Left lung (tissue), 10 donors: ENCODE results near the gene TAP2. TPM values are rescaled to one million over a fixed set of nuclear protein-coding genes. Genes with fewer than 3 reads are reported as not detected.

ENCODE experiments used
- ATAC-seq: fragments of 200-7000 bp; cut with Tn5 transposase; one replicate; pipeline ENCODE4 v1.9.1; 2020; ENCODE audit warnings: moderate library complexity
- DNase-seq, 4 donors: peaks; one replicate each; pipeline ENCODE4 v3.0.0-alpha.2; 2013 to 2020
- H3K27ac ChIP-seq, 2 donors: fragments of 200-600 bp; sonication (generic) in 1 of 2; one replicate each; pipeline versions ENCODE4 v1.5.0 to v1.8.0; 2020 to 2021
- H3K27me3 ChIP-seq, 2 donors: fragments of 200-600 bp; sonication (generic) in 1 of 2; one replicate each; pipeline versions ENCODE4 v1.5.0 to v1.8.0; 2020 to 2021
- H3K36me3 ChIP-seq, 2 donors: fragments of 200-600 bp; sonication (generic) in 1 of 2; one replicate each; pipeline versions ENCODE4 v1.5.0 to v1.8.0; 2020 to 2021
- H3K4me1 ChIP-seq, 2 donors: fragments of 200-600 bp; one replicate each; pipeline ENCODE4 v1.8.0; 2021
- H3K4me3 ChIP-seq, 2 donors: fragments of 200-600 bp; sonication (generic) in 1 of 2; one replicate each; pipeline versions ENCODE4 v1.5.0 to v1.8.0; 2020 to 2021; ENCODE audit warnings: mild to moderate bottlenecking in 1 of 2
- H3K9me3 ChIP-seq, 2 donors: fragments of 200-600 bp; sonication (generic) in 1 of 2; one replicate each; pipeline versions ENCODE4 v1.5.0 to v1.8.0; 2020 to 2021
- intact Hi-C, 2 donors: fragments of 100-400 bp; cut with DNase I; formaldehyde crosslinking; loops; one replicate each; pipeline versions ENCODE4 v1.11.2 to v1.14.2; 2022
- polyA plus RNA-seq, 6 donors: library from polyadenylated mRNA; unstranded; fragments of 120-200 nt; gene quantifications; one replicate each; pipeline ENCODE4 v1.2.1, GENCODE V29; 2013; ENCODE audit not compliant: insufficient read length in 6 of 6
- total RNA-seq, 2 donors: library from RNA; stranded (reverse); fragmentation: NEBNext Ultra II Directional; extraction: Animal tissue kit (Norgen Biotek cat#: 25700); gene quantifications; one replicate each; pipeline ENCODE4 v1.2.1, GENCODE V29; 2021
- TF ChIP-seq, protein P1 (sequence below), 2 donors: fragments of 200-600 bp; sonication (generic) in 1 of 2; IDR thresholded peaks; one replicate each; pipeline versions ENCODE4 v1.5.0 to v1.8.0; 2021; ENCODE audit warnings: antibody characterized with exemption in 2 of 2
- donor health status: DM: no; HTN: yes; CAD: no.
- donor health status: DM: no; HTN: no; CAD: no.

Gene TAP2
- total and polyA plus RNA-seq, 8 donors, result 14.3 to 90.0 (median 17.8) TPM

DNA sequence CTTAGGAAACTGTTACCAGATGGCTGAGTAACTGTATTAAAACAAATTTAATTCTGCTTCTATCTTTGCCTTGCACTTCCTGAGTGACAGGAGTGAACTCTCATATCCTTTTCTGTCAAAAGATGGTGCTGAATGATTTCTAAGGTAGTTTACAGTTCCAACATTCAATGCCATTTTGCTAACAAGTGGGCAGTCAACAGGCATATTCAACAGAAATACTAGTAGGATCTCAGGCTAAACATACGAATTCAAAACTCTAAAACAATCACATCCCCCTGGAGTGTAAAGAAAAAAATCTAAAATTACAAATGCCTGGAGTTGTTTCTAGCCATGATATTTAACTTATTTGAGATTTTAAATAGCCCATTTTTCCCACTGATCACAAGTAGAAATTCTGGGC is 22.1 kb upstream of the TAP2 start:
- DNase-seq, result no peak
- Histone ChIP-seq H3K27me3 (no peaks in the 10 kb centered on the region), H3K36me3 (peaks cover 3 to 51% of the 10 kb centered on the region in 2 donors), H3K4me1 (peaks cover 0 to 32% of the 10 kb centered on the region in 2 donors), H3K9me3 (no peaks in the 10 kb centered on the region), H3K4me3 (no peak overlapping the region), H3K27ac (peak overlapping the region; percentile 13 to 38)
- intact Hi-C loops, result no loop called here
- TF ChIP-seq, protein P1, sequence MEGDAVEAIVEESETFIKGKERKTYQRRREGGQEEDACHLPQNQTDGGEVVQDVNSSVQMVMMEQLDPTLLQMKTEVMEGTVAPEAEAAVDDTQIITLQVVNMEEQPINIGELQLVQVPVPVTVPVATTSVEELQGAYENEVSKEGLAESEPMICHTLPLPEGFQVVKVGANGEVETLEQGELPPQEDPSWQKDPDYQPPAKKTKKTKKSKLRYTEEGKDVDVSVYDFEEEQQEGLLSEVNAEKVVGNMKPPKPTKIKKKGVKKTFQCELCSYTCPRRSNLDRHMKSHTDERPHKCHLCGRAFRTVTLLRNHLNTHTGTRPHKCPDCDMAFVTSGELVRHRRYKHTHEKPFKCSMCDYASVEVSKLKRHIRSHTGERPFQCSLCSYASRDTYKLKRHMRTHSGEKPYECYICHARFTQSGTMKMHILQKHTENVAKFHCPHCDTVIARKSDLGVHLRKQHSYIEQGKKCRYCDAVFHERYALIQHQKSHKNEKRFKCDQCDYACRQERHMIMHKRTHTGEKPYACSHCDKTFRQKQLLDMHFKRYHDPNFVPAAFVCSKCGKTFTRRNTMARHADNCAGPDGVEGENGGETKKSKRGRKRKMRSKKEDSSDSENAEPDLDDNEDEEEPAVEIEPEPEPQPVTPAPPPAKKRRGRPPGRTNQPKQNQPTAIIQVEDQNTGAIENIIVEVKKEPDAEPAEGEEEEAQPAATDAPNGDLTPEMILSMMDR (IDR thresholded peaks at IDR 0.05), result no peak
- ATAC-seq, result no peak

DNA sequence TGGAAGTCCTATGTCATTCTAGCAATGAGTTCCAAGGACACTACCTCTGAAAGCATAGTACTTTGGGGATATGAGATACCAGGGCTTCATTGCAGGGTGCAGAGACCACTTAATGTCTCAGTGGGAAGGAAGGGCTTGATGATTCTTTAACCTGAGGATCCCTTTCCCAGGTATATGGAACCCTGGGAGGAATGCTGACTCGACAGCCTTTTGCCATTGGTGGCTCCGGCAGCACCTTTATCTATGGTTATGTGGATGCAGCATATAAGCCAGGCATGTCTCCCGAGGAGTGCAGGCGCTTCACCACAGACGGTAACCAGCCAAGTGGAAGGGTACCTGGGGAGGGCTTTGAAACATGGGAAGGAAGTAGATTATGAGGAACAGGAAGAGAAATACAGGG is 19.7 kb upstream of the TAP2 start:
- TF ChIP-seq, protein P1 (IDR thresholded peaks at IDR 0.05), result no peak
- intact Hi-C loops, result no loop called here
- ATAC-seq, result no peak

DNA sequence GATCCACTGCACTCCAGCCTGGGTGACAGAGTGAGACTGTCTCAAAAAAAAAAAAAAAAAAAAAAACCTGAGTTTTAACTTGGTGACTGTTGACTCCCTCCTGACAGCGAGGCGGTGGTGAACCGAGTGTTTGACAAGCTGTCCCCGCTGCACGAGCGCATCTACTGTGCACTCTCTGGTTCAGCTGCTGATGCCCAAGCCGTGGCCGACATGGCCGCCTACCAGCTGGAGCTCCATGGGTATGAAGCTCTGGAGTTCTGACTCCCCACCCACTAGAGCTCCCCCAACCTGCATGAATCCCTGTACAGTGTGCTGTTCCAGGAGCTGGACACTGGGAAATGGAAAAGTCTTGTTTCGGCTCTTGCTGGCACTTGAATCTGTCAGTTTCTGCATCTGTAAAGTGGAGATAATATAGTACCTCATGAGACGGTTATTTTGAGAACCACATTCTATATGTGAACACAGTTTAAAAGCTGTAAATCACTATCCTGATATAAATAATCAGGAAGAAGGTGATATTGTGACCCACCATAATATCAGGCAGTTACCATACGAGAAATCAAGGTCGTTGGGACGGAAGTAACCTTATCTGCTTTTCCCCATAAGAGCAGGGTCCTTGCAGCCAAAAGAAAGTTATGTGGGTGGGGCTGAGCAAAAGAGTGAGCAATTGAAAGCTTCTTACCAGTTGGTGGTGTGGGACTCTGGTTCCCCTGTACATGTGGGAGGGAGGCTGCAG is 18.8 kb upstream of the TAP2 start:
- intact Hi-C loops, result no loop called here
- H3K27me3 ChIP-seq, result no peaks in the 10 kb centered on the region
- H3K4me1 ChIP-seq, result peaks cover 7 to 43% of the 10 kb centered on the region in 2 donors
- H3K9me3 ChIP-seq, result no peaks in the 10 kb centered on the region
- no peak overlapping the region for H3K4me3 ChIP-seq
- ATAC-seq (no peak), DNase-seq (no peak)
- peaks cover 3 to 51% of the 10 kb centered on the region in 2 donors for H3K36me3 ChIP-seq
- TF ChIP-seq, protein P1 (IDR thresholded peaks at IDR 0.05), result no peak
- H3K27ac ChIP-seq, result no peak overlapping the region

More for the DNA sequence above, 19.7 kb upstream of the TAP2 start:
- DNase-seq, result no peak
- Histone ChIP-seq H3K9me3 (no peaks in the 10 kb centered on the region), H3K4me3 (no peak overlapping the region), H3K27ac (no peak overlapping the region), H3K36me3 (peaks cover 3 to 51% of the 10 kb centered on the region in 2 donors), H3K27me3 (no peaks in the 10 kb centered on the region), H3K4me1 (peaks cover 7 to 43% of the 10 kb centered on the region in 2 donors)

DNA sequence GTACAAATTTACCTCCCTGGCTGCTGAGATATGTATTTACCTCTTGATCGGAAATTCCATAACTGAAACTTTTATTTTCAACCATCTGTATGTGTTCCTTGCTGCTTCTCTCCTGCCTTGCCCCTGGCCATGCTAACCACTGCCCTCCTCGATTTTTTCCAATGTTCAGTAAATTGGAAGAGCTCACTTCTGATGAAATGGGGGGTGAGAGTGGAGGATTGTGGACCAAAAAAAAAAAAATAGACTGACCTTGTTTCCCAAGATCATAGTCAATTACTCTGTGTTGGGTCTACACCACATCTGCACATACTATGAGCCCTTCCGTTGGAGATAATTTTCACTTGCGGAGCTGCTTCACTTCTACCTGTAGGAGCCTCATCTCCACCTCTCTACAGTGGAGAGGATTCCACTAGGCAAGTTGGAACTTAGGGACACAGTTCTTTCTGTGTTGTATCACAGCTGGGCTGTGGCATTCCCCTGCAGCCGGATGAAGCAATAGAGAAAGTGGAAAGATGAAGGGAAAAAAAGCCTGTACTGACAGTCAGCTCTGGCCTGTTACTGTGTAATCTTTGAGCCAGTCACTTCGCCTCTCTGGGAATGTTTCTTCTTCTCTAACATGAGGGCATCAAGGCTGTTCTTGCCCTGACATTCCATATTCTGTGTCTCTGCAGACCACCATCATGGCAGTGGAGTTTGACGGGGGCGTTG is 17.1 kb upstream of the TAP2 start:
- intact Hi-C loops, result no loop called here
- TF ChIP-seq, protein P1 (IDR thresholded peaks at IDR 0.05), result no peak
- H3K27ac ChIP-seq, result peak overlapping the region; percentile 98 to 99

More for the DNA sequence above, 17.1 kb upstream of the TAP2 start:
- DNase-seq (no peak), ATAC-seq (no peak)
- no peaks in the 10 kb centered on the region for H3K9me3 ChIP-seq
- no peaks in the 10 kb centered on the region for H3K27me3 ChIP-seq
- peaks cover 3 to 61% of the 10 kb centered on the region in 2 donors for H3K36me3 ChIP-seq
- H3K4me1 ChIP-seq, result peaks cover 11 to 54% of the 10 kb centered on the region in 2 donors
- peak overlapping the region in 1 of 2 donors; percentile 94 for H3K4me3 ChIP-seq
